PFSK-1 (cell line): ENCODE data around the gene FOXS1.

Source experiments
- POLR2AphosphoS5 ChIP-seq: IDR thresholded peaks from 2 replicates; pipeline ENCODE4 v1.6.1; 2012; ENCODE audit warnings: low read depth, mild to moderate bottlenecking, control low read depth, low read length, moderate library complexity
- TF ChIP-seq, protein P1 (sequence below), 2 experiments: IDR thresholded peaks; 2 replicates each; pipeline versions ENCODE4 v1.6.1 to v1.8.0; 2011 to 2012; ENCODE audit warnings: low read depth in 2 of 2, low read length in 2 of 2, control low read depth in 1 of 2, inconsistent platforms in 1 of 2, mild to moderate bottlenecking in 1 of 2, moderate library complexity in 1 of 2; ENCODE audit not compliant: insufficient read depth in 1 of 2

DNA sequence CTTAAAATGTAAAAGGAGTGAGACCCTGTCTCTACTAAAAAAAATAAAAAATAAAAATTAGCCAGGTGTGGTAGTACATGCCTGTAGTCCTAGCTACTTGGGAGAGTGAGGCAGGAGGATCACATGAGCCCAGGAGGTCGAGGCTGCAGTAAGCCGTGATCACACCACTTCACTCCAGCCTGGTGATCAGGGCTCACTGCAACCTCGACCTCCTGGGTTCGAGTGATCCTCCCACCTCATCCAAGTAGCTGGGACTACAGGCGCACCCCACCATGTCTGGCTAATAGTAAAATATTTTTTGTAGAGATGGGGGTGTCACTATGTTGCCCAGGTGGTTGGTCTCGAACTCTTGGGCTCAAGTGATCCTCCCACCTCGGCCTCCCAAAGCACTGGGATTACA lies 8.1 kb upstream of the FOXS1 start:
- TF ChIP-seq, protein P1, sequence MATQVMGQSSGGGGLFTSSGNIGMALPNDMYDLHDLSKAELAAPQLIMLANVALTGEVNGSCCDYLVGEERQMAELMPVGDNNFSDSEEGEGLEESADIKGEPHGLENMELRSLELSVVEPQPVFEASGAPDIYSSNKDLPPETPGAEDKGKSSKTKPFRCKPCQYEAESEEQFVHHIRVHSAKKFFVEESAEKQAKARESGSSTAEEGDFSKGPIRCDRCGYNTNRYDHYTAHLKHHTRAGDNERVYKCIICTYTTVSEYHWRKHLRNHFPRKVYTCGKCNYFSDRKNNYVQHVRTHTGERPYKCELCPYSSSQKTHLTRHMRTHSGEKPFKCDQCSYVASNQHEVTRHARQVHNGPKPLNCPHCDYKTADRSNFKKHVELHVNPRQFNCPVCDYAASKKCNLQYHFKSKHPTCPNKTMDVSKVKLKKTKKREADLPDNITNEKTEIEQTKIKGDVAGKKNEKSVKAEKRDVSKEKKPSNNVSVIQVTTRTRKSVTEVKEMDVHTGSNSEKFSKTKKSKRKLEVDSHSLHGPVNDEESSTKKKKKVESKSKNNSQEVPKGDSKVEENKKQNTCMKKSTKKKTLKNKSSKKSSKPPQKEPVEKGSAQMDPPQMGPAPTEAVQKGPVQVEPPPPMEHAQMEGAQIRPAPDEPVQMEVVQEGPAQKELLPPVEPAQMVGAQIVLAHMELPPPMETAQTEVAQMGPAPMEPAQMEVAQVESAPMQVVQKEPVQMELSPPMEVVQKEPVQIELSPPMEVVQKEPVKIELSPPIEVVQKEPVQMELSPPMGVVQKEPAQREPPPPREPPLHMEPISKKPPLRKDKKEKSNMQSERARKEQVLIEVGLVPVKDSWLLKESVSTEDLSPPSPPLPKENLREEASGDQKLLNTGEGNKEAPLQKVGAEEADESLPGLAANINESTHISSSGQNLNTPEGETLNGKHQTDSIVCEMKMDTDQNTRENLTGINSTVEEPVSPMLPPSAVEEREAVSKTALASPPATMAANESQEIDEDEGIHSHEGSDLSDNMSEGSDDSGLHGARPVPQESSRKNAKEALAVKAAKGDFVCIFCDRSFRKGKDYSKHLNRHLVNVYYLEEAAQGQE (IDR thresholded peaks at IDR 0.05; ENCODE audit: insufficient read depth in 1 of 2, low read depth in 2 of 2, low read length in 2 of 2) = no peak
- TF ChIP-seq POLR2AphosphoS5 = no peak
